ENCODE data around the gene LRIG2.

- no peak for TF ChIP-seq MAX (IDR thresholded peaks at IDR 0.05)
- TF ChIP-seq CTCF (IDR thresholded peaks at IDR 0.05; ENCODE audit: low read depth, low read length, missing input control): no peak
- no peak for TF ChIP-seq GABPA (IDR thresholded peaks at IDR 0.05 in 1 of 2, conservative IDR thresholded peaks at IDR 0.05 in 1 of 2)
- no peak for TF ChIP-seq NR2F2 (IDR thresholded peaks at IDR 0.05)
- no peak for TF ChIP-seq RAD21 (IDR thresholded peaks at IDR 0.05)
- TF ChIP-seq EGR1 (IDR thresholded peaks at IDR 0.05; ENCODE audit: low read depth in 2 of 2): no peak
- no peak for TF ChIP-seq REST (IDR thresholded peaks at IDR 0.05)
- TF ChIP-seq RXRA (IDR thresholded peaks at IDR 0.05): no peak
- no peak for TF ChIP-seq HNF4A (conservative IDR thresholded peaks at IDR 0.05)
- no peak for TF ChIP-seq FOXA2 (IDR thresholded peaks at IDR 0.05)
- TF ChIP-seq ZBTB33 (IDR thresholded peaks at IDR 0.05): no peak
- TF ChIP-seq SP1 (IDR thresholded peaks at IDR 0.05): no peak
- no peak for TF ChIP-seq HNF4G (IDR thresholded peaks at IDR 0.05)
- TF ChIP-seq ATF3 (IDR thresholded peaks at IDR 0.05): no peak
Observed at GRCh38 chr1:113169591-113169990, 96.6 kb downstream of the LRIG2 start.
